ENCODE results near the gene MAD2L1BP.

Gene MAD2L1BP

DNA sequence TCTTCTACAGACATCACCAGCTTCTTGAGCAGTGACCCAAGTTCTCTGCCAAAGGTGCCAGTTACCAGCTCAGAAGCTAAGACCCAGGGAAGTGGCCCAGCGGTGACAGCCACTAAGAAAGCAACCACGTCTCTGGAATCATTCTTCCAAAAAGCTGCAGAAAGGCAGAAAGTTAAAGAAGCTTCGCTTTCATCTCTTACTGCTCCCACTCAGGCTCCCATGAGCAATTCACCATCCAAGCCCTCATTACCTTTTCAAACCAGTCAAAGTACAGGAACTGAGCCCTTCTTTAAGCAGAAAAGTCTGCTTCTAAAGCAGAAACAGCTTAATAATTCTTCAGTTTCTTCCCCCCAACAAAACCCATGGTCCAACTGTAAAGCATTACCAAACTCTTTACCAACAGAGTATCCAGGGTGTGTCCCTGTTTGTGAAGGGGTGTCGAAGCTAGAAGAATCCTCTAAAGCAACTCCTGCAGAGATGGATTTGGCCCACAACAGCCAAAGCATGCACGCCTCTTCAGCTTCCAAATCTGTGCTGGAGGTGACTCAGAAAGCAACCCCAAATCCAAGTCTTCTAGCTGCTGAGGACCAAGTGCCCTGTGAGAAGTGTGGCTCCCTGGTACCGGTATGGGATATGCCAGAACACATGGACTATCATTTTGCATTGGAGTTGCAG, 21.8 kb upstream of the MAD2L1BP start:
- no peaks in the 10 kb centered on the region for H3K27me3 ChIP-seq (ENCODE audit: control insufficient read depth, insufficient read depth, low read length)
- no peaks in the 10 kb centered on the region for H3K9me3 ChIP-seq (ENCODE audit: control insufficient read depth, insufficient read depth, low read length)

DNA sequence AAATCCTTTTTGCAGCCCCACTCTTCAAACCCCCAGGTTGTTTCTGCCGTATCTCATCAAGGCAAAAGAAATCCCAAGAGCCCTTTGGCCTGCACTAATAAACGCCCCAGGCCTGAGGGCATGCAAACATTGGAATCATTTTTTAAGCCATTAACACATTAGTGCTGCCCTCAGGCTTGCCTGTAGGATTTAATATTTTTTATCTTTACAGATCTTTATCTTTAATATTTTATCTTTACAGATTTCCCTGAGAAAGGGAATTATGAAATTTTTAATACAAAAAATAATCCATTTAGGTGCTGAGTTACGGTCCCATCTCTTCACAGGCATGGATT, 21.3 kb upstream of the MAD2L1BP start:
- H3K9me3 ChIP-seq (ENCODE audit: control insufficient read depth, insufficient read depth, low read length) = no peaks in the 10 kb centered on the region
- H3K9ac ChIP-seq (ENCODE audit: low read depth, low read length) = no peak overlapping the region
- H3K4me1 ChIP-seq (ENCODE audit: control insufficient read depth, insufficient read depth, low read length) = no peaks in the 10 kb centered on the region
- H3K36me3 ChIP-seq (ENCODE audit: control insufficient read depth, insufficient read depth, low read length) = peaks cover 10% of the 10 kb centered on the region
- no peaks in the 10 kb centered on the region for H3K27me3 ChIP-seq (ENCODE audit: control insufficient read depth, insufficient read depth, low read length)
- no peak overlapping the region for H3K4me3 ChIP-seq (ENCODE audit: low read depth, low read length)

More for the DNA sequence above, 21.8 kb upstream of the MAD2L1BP start:
- no peaks in the 10 kb centered on the region for H3K4me1 ChIP-seq (ENCODE audit: control insufficient read depth, insufficient read depth, low read length)
- H3K4me3 ChIP-seq (ENCODE audit: low read depth, low read length) = no peak overlapping the region
- H3K9ac ChIP-seq (ENCODE audit: low read depth, low read length) = no peak overlapping the region
- H3K36me3 ChIP-seq (ENCODE audit: control insufficient read depth, insufficient read depth, low read length) = peaks cover 10% of the 10 kb centered on the region

DNA sequence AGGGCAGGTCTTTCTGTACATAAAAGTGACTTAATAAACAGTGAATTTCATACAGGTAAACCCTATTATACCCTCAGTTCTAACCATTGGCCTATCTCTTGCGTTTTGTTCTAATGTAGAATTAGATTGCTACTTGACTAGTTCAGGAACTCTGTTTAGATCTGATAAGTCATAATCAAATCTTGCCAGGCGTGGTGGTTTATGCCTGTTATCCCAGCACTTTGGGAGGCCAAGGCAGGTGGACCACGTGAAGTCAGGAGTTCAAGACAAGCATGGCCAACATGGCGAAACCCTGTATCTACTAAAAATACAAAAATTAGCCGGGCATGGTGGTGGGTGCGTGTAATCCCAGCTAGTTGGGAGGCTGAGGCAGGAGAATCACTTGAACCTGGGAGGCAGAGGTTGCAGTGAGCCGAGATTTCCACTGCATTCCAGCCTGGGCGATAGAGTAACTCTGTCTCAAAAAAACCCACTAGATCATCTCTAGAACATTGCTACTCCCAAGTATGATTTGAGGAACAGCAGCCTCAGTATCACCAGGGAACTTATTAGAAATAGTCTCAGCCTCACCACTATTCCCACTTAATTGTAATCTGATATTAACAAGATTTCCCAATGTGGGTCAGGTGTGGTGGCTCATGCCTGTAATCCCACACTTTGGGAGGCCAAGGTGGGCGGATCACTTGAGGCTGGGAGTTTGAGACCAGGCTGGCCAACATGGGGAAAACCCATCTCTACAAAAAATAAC, 18.7 kb upstream of the MAD2L1BP start:
- H3K9me3 ChIP-seq (ENCODE audit: control insufficient read depth, insufficient read depth, low read length) = no peaks in the 10 kb centered on the region
- H3K4me1 ChIP-seq (ENCODE audit: control insufficient read depth, insufficient read depth, low read length) = no peaks in the 10 kb centered on the region
- no peaks in the 10 kb centered on the region for H3K27me3 ChIP-seq (ENCODE audit: control insufficient read depth, insufficient read depth, low read length)
- H3K9ac ChIP-seq (ENCODE audit: low read depth, low read length) = no peak overlapping the region
- H3K4me3 ChIP-seq (ENCODE audit: low read depth, low read length) = no peak overlapping the region
- H3K36me3 ChIP-seq (ENCODE audit: control insufficient read depth, insufficient read depth, low read length) = peaks cover 28% of the 10 kb centered on the region

DNA sequence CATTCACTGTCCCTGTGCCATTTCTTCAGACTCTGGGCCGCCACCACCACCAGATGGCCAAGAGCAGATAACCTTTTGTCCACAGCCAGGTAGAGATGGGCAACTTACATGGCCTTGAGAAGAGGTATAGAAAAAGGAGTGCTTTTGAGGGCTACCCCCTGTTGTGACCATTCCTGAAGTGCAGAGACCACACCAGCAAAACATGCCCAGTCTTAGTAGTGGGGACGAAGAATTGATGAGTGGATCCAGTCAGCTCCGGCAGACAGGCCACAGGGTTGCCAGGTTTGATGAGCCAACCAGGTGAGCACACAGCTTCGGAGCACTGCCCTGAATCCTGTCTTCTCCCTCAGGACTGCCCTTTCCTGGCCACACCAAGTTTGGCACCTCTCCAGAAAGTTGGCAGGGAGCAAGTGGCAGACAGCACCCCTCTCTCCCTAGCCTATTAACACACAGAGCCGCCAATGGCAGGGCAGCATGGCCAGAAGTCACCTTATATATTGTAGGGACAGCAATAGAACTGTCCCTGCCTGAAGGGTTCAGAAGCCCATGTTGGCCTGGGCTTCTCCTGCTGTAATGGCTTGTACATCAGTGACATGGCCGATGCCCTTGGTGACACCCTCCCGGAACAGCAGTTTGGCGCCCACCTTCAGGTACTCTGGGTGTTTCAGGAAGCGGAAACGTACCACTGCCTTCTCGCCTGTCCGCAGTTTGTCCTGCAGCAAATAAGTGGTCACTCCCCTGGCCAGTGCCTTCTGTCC, 14.4 kb upstream of the MAD2L1BP start:
- Histone ChIP-seq H3K36me3 (ENCODE audit: control insufficient read depth, insufficient read depth, low read length) (peaks cover 44% of the 10 kb centered on the region), H3K4me3 (ENCODE audit: low read depth, low read length) (no peak overlapping the region), H3K4me1 (ENCODE audit: control insufficient read depth, insufficient read depth, low read length) (no peaks in the 10 kb centered on the region), H3K27me3 (ENCODE audit: control insufficient read depth, insufficient read depth, low read length) (no peaks in the 10 kb centered on the region), H3K9me3 (ENCODE audit: control insufficient read depth, insufficient read depth, low read length) (no peaks in the 10 kb centered on the region), H3K9ac (ENCODE audit: low read depth, low read length) (no peak overlapping the region)

DNA sequence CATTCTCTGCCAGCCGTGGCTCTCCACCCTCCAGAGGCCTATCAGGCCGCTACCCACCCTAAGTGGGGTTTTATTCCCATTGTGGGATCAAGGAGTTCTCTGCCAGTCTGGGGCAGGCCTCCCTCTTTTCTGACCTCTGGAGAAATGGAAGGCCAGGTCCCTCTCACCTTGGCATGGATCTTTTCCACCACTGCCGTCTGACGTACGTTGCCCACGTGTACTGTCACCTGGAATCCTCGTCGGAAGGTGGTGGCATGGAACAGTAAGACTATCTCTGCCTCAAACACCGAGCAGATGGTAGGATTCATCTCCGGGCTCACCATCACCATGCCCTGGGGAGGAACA, 13.8 kb upstream of the MAD2L1BP start:
- Histone ChIP-seq H3K4me3 (ENCODE audit: low read depth, low read length) (no peak overlapping the region), H3K36me3 (ENCODE audit: control insufficient read depth, insufficient read depth, low read length) (peaks cover 45% of the 10 kb centered on the region), H3K9ac (ENCODE audit: low read depth, low read length) (no peak overlapping the region), H3K4me1 (ENCODE audit: control insufficient read depth, insufficient read depth, low read length) (no peaks in the 10 kb centered on the region), H3K27me3 (ENCODE audit: control insufficient read depth, insufficient read depth, low read length) (no peaks in the 10 kb centered on the region), H3K9me3 (ENCODE audit: control insufficient read depth, insufficient read depth, low read length) (no peaks in the 10 kb centered on the region)

DNA sequence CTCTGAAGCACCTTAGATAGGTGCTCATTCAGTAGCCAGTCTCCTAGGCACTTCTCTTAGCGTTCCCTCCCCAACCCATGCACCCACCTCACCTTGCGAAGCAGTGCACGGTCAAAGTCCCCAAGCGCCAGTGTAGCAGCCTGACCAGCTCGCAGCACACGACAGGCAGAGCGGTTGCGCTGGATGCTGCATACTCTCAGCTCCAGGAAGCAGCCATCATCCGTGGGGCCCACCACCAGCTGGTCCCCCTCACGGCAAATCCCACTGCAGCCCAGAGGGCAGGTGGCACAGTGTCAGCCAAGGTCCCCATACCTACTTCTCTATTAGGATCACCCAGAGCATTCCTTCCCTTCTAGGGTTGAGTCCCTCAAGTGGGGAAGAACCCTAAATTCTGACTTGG, 13.1 kb upstream of the MAD2L1BP start:
- Histone ChIP-seq H3K9me3 (ENCODE audit: control insufficient read depth, insufficient read depth, low read length) (no peaks in the 10 kb centered on the region), H3K36me3 (ENCODE audit: control insufficient read depth, insufficient read depth, low read length) (peaks cover 46% of the 10 kb centered on the region), H3K4me1 (ENCODE audit: control insufficient read depth, insufficient read depth, low read length) (no peaks in the 10 kb centered on the region), H3K9ac (ENCODE audit: low read depth, low read length) (no peak overlapping the region), H3K27me3 (ENCODE audit: control insufficient read depth, insufficient read depth, low read length) (no peaks in the 10 kb centered on the region), H3K4me3 (ENCODE audit: low read depth, low read length) (no peak overlapping the region)

DNA sequence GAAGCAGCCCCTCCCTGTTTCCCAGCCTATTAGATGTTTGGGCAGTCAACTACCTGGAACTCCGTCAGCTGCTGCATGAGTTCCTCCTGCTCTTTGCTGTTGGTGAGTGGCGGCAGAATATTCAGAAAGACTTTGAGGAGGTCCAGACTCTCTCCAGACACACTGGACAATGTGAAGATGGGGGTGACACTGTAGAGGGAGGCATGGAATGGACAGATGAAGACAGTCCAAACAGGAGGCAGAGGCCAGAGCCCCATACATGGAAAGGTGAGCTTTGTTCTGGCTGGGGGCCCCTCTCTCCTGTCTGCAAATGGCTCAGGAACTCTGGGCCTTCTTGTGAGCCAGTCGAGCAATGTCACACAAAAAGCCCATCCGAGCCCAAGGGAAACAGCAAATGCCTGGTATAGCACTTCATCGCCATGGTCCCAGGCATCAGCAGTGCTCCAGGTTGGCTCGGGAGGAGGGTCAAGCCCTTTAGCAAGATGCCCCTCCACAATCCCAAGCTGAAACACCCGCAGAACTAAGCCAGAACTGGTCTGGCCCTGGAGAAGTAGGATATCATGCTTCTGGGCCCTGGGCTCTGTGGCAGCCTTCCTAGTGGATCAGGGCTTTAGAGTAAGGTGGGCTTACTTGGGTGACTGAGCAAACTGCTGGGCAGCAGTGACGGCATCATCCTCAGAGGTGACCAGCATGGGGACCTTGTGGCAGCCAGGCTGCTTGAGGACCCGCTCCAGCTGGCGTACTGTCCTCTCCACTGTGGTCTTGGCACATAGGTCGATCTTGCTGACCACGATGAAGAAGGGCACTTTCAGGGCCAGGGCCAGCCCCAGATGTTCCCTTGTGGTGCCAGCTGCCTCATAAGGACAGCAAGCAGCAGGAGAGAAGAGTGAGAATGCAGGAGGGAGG, 11.5 kb upstream of the MAD2L1BP start:
- H3K27me3 ChIP-seq (ENCODE audit: control insufficient read depth, insufficient read depth, low read length) = no peaks in the 10 kb centered on the region
- H3K9me3 ChIP-seq (ENCODE audit: control insufficient read depth, insufficient read depth, low read length) = no peaks in the 10 kb centered on the region
- H3K36me3 ChIP-seq (ENCODE audit: control insufficient read depth, insufficient read depth, low read length) = peaks cover 46% of the 10 kb centered on the region
- no peak overlapping the region for H3K9ac ChIP-seq (ENCODE audit: low read depth, low read length)
- H3K4me1 ChIP-seq (ENCODE audit: control insufficient read depth, insufficient read depth, low read length) = no peaks in the 10 kb centered on the region
- no peak overlapping the region for H3K4me3 ChIP-seq (ENCODE audit: low read depth, low read length)

DNA sequence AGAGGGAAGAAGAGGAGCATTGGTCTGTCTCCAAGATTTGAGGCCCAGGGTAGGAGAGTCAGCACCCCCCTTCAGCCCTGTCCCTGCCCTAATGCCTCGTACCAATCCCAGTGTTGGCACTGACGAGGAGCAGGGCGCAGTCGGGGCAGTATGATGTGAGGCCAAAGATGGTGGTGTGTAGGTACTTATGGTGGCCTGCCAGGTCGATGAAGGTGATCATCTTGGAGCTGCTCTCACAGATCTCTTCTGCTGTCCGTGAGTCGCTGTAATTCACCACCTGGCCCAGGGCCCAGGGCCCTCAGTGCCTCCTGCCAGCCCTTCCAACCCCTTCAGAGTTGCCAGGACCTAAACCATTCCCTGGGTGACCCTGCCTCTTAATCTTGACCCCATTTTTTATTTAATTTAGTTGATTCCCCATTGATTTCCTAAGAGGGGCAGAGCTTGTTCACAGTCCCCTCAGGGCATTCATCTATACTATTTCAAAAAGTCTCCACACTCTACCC, 10.8 kb upstream of the MAD2L1BP start:
- no peak overlapping the region for H3K4me3 ChIP-seq (ENCODE audit: low read depth, low read length)
- no peaks in the 10 kb centered on the region for H3K4me1 ChIP-seq (ENCODE audit: control insufficient read depth, insufficient read depth, low read length)
- H3K27me3 ChIP-seq (ENCODE audit: control insufficient read depth, insufficient read depth, low read length) = no peaks in the 10 kb centered on the region
- no peaks in the 10 kb centered on the region for H3K9me3 ChIP-seq (ENCODE audit: control insufficient read depth, insufficient read depth, low read length)
- H3K9ac ChIP-seq (ENCODE audit: low read depth, low read length) = no peak overlapping the region
- H3K36me3 ChIP-seq (ENCODE audit: control insufficient read depth, insufficient read depth, low read length) = peaks cover 46% of the 10 kb centered on the region

DNA sequence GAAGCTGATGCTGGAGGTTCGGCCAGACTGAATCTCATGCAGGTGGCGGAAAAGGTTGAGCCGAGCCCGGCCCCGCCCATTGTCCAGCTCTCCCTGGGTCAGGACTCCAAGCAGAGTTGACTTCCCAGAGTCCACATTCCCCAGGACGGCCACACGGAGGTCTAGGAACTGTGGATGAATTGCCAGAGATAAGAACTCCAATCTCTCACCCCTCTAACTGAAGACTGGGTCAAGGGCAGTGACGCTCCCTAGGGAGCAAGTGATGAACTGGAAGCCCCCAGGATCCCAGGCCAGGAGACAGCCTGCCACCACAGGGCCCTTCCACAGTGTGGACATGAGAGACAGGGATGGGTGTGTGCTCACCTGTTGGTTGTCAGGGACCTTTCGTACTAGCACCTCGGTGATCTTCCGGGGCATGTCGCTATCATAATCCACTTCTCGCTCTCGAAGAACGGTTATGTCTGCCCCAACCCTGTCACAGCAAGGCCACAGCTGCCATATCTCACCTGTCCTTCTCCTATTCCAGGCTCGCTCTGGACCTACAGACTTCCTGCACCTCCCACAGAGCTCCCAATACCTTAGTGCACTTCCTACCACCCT, 10.1 kb upstream of the MAD2L1BP start:
- Histone ChIP-seq H3K9ac (ENCODE audit: low read depth, low read length) (no peak overlapping the region), H3K4me3 (ENCODE audit: low read depth, low read length) (no peak overlapping the region), H3K9me3 (ENCODE audit: control insufficient read depth, insufficient read depth, low read length) (no peaks in the 10 kb centered on the region), H3K27me3 (ENCODE audit: control insufficient read depth, insufficient read depth, low read length) (no peaks in the 10 kb centered on the region), H3K36me3 (ENCODE audit: control insufficient read depth, insufficient read depth, low read length) (peaks cover 42% of the 10 kb centered on the region), H3K4me1 (ENCODE audit: control insufficient read depth, insufficient read depth, low read length) (peaks cover 3% of the 10 kb centered on the region)

DNA sequence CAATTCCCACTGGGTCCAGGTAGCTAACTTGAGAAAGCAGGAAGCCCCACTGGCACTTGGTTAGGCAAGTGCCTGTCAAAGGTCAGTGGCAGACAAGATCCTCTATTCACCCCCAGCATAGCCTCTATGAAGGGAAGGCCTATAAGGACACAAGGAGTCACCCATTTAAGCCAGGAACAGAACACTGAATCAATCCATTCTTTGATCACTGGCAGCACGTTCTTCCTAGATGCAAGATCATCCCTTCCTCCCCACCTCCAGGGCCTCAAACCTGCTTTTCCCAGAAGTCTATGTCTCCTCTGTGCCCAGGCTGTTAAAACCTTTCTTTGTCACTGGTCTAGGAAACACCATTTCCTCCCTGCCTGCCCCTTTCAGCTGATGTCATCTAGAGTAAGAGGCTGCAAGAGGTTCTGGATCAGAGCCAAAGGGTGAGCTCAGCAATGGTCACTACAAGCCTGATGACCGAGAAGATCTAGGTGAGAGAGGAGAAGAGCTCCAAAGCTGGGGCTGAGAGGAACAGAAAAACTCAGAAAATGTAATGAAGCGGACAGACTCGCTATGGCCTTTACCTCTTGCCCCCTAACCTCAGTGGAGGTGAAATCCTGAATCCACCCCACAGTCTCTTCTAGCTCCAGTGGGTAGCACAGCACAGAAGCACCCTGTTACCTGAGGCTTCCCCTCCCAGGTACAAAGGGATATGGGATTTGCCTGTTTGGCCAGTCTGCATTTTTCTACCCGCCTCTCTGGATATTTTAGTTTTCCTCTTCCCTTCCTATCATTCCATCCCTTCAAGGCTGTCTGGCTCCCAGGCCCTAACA, 8.4 kb upstream of the MAD2L1BP start:
- no peaks in the 10 kb centered on the region for H3K27me3 ChIP-seq (ENCODE audit: control insufficient read depth, insufficient read depth, low read length)
- no peak overlapping the region for H3K4me3 ChIP-seq (ENCODE audit: low read depth, low read length)
- peaks cover 27% of the 10 kb centered on the region for H3K36me3 ChIP-seq (ENCODE audit: control insufficient read depth, insufficient read depth, low read length)
- no peaks in the 10 kb centered on the region for H3K9me3 ChIP-seq (ENCODE audit: control insufficient read depth, insufficient read depth, low read length)
- peaks cover 3% of the 10 kb centered on the region for H3K4me1 ChIP-seq (ENCODE audit: control insufficient read depth, insufficient read depth, low read length)
- no peak overlapping the region for H3K9ac ChIP-seq (ENCODE audit: low read depth, low read length)
